Neural cell (in vitro differentiated cells): ENCODE measurements around the gene ADIPOR2.

ENCODE experiments used
- EP300 ChIP-seq: fragments of 450-650 bp; conservative IDR thresholded peaks from 2 replicates; pipeline ENCODE4 v1.6.1; 2014; ENCODE audit warnings: antibody characterized with exemption, mild to moderate bottlenecking, moderate library complexity; ENCODE audit not compliant: poor library complexity, severe bottlenecking
- EZH2 ChIP-seq: fragments of 200-600, 300-800 bp; shearing (Covaris generic), sonication (generic); IDR thresholded peaks from 2 replicates; pipeline ENCODE4 v1.6.1; 2014; ENCODE audit warnings: antibody characterized with exemption, low read length, borderline replicate concordance, mild to moderate bottlenecking; ENCODE audit not compliant: insufficient read depth, poor library complexity, severe bottlenecking
- RAD21 ChIP-seq: fragments of 450-650 bp; conservative IDR thresholded peaks from 2 replicates; pipeline ENCODE4 v1.6.1; 2014; ENCODE audit warnings: antibody characterized with exemption, mild to moderate bottlenecking, moderate library complexity
- TAF1 ChIP-seq: IDR thresholded peaks from 2 replicates; pipeline ENCODE4 v1.6.1; 2012; ENCODE audit warnings: low read depth
- TF ChIP-seq, protein P1 (sequence below): fragments of 450-650 bp; IDR thresholded peaks from 2 replicates; pipeline ENCODE4 v1.5.1; 2014; ENCODE audit warnings: antibody characterized with exemption, mild to moderate bottlenecking, moderate library complexity; ENCODE audit not compliant: poor library complexity, severe bottlenecking

DNA sequence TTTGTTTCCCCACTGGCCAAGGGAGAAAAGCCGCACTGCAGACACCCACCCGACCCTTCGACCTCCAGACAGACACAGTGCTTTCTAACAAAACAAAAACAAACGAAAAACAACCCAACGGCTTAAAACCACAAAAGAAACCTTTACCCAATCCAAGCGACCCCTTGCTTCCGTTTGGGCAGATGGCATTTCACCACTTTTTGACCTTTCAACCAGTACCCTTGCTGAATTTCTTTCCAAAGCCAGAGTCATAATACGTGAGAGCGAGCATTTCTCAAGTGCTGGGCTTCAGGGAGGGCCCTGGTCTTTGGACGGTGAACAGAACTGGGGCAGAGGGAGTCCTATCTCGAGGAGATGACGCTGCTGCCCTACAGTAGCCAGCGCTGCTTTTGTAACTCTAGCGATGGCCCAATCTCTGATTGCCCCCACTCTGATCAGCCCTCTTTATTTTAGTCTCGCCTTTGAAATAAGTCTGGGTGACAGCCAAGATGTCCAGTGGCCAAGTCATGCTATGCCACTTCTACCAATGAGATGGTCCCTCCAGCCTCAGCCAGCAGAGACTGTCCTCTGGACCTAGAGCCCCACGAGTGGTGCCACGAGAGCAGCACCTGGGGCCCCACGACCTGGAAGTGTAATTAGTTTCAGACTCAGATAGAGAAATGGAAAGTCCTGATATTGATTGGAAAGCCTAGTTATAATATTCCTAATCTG lies 21.9 kb upstream of the ADIPOR2 start:
- TF ChIP-seq, protein P1, sequence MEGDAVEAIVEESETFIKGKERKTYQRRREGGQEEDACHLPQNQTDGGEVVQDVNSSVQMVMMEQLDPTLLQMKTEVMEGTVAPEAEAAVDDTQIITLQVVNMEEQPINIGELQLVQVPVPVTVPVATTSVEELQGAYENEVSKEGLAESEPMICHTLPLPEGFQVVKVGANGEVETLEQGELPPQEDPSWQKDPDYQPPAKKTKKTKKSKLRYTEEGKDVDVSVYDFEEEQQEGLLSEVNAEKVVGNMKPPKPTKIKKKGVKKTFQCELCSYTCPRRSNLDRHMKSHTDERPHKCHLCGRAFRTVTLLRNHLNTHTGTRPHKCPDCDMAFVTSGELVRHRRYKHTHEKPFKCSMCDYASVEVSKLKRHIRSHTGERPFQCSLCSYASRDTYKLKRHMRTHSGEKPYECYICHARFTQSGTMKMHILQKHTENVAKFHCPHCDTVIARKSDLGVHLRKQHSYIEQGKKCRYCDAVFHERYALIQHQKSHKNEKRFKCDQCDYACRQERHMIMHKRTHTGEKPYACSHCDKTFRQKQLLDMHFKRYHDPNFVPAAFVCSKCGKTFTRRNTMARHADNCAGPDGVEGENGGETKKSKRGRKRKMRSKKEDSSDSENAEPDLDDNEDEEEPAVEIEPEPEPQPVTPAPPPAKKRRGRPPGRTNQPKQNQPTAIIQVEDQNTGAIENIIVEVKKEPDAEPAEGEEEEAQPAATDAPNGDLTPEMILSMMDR, result no peak
- TF ChIP-seq EZH2 (no peak), TAF1 (no peak), RAD21 (no peak), EP300 (no peak)
